Neural progenitor cell (in vitro differentiated cells): ENCODE data around the gene PARS2. TPM values are rescaled to one million over a fixed set of nuclear protein-coding genes. Genes with fewer than 3 reads are reported as not detected.

Experiments
- DNase-seq: peaks from one replicate; pipeline ENCODE4 v3.0.0-alpha.2; 2016; ENCODE audit warnings: low spot score
- H2AFZ ChIP-seq: fragments of 200-600 bp; sonication (generic); replicated peaks from 2 replicates; pipeline ENCODE4 v1.6.1; 2016; ENCODE audit warnings: antibody characterized with exemption
- H3F3A ChIP-seq: fragments of 200-600 bp; sonication (generic); 2 replicates; pipeline ENCODE4 v1.6.1; 2016; ENCODE audit warnings: antibody characterized with exemption, low read depth
- H3K27ac ChIP-seq: fragments of 200-600 bp; sonication (generic); 2 replicates; pipeline ENCODE4 v1.5.1; 2016; ENCODE audit warnings: mild to moderate bottlenecking
- H3K27me3 ChIP-seq: fragments of 200-600 bp; sonication (generic); 2 replicates; pipeline ENCODE4 v1.6.1; 2016; ENCODE audit warnings: mild to moderate bottlenecking, moderate library complexity
- H3K36me3 ChIP-seq: fragments of 200-600 bp; sonication (generic); 2 replicates; pipeline ENCODE4 v1.5.1; 2016
- H3K4me1 ChIP-seq: fragments of 200-600 bp; sonication (generic); 2 replicates; pipeline ENCODE4 v1.6.1; 2016; ENCODE audit warnings: mixed run types
- H3K4me2 ChIP-seq: fragments of 200-600 bp; sonication (generic); 2 replicates; pipeline ENCODE4 v1.6.1; 2016
- H3K4me3 ChIP-seq: fragments of 200-600 bp; sonication (generic); 2 replicates; pipeline ENCODE4 v1.5.1; 2016
- H3K79me2 ChIP-seq: fragments of 200-600 bp; sonication (generic); 2 replicates; pipeline ENCODE4 v1.6.1; 2016; ENCODE audit warnings: low read depth
- H3K9ac ChIP-seq: fragments of 200-600 bp; sonication (generic); 2 replicates; pipeline ENCODE4 v1.6.1; 2016
- H3K9me3 ChIP-seq: fragments of 200-600 bp; sonication (generic); 2 replicates; pipeline ENCODE4 v1.5.1; 2016; ENCODE audit warnings: low read depth
- H4K20me1 ChIP-seq: fragments of 200-600 bp; sonication (generic); 2 replicates; pipeline ENCODE4 v1.6.1; 2016; ENCODE audit warnings: low read depth
- H3K27ac Mint-ChIP-seq: 3 replicates; pipeline ENCODE4 v1.8.0; 2021; ENCODE audit warnings: mixed read lengths
- H3K27me3 Mint-ChIP-seq: 2 replicates; pipeline ENCODE4 v1.8.0; 2022; ENCODE audit warnings: low read depth, mild to moderate bottlenecking, inconsistent platforms, moderate library complexity, mixed read lengths; ENCODE audit not compliant: insufficient read depth
- H3K36me3 Mint-ChIP-seq: 3 replicates; pipeline ENCODE4 v1.8.0; 2021; ENCODE audit warnings: mixed read lengths
- H3K4me1 Mint-ChIP-seq: 3 replicates; pipeline ENCODE4 v1.8.0; 2021; ENCODE audit warnings: mixed read lengths
- H3K4me3 Mint-ChIP-seq: 3 replicates; pipeline ENCODE4 v1.8.0; 2021; ENCODE audit warnings: mild to moderate bottlenecking, moderate library complexity, mixed read lengths
- H3K9me3 Mint-ChIP-seq: 3 replicates; pipeline ENCODE4 v1.8.0; 2020; ENCODE audit warnings: mixed read lengths
- EZH2 ChIP-seq: fragments of 200-600 bp; sonication (generic); IDR thresholded peaks from 2 replicates; pipeline ENCODE4 v1.6.1; 2017; ENCODE audit warnings: antibody characterized with exemption, mild to moderate bottlenecking, moderate library complexity
- EZH2phosphoT487 ChIP-seq: fragments of 200-600 bp; sonication (generic); IDR thresholded peaks from 2 replicates; pipeline ENCODE4 v1.6.1; 2017; ENCODE audit warnings: antibody characterized with exemption
- total RNA-seq: library from RNA; depleted of rRNA; stranded (reverse); fragments of >200 nt; gene quantifications from 2 replicates; pipeline ENCODE4 v1.2.3, GENCODE V29; 2015; ENCODE audit warnings: low replicate concordance
- TF ChIP-seq, protein P1 (sequence below): fragments of 200-600 bp; sonication (generic); IDR thresholded peaks from 2 replicates; pipeline ENCODE4 v1.5.1; 2017; ENCODE audit warnings: antibody characterized with exemption, mild to moderate bottlenecking

PARS2 gene
- total RNA-seq, 1 donor from 2014 or later, result 5.4 TPM

DNA sequence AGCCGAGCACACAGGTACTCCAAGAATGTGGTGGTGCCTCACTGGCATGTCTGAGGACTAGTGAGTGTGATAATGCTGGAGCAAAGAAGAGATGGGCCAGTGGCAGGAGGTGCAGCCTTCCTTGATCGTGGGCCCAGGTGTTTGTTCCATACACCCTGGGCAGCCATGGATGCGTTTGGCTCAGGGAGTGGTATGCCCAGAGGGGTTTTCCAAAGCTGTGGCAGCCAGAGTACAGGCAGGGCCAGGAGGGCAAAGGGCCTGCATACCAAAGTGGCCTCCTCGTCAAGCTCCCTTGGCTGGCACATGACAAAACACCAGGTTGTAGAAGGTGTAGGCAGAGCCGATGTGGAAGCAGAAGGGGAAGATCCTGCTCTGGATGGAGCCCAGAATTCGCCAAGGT lies 19.0 kb downstream of the PARS2 start:
- Mint-ChIP-seq H3K4me1 (no peaks in the 10 kb centered on the region), H3K9me3 (peaks cover 4% of the 10 kb centered on the region), H3K36me3 (peaks cover 9% of the 10 kb centered on the region), H3K27me3 (peaks cover 9% of the 10 kb centered on the region), H3K27ac (no peak overlapping the region), H3K4me3 (no peak overlapping the region)
- Histone ChIP-seq H3K79me2 (no peaks in the 10 kb centered on the region), H3K4me2 (no peak overlapping the region), H3K4me3 (no peak overlapping the region), H3K9me3 (no peaks in the 10 kb centered on the region), H3K36me3 (no peaks in the 10 kb centered on the region), H3K4me1 (no peaks in the 10 kb centered on the region), H3F3A (no peaks in the 10 kb centered on the region), H3K27me3 (no peaks in the 10 kb centered on the region), H3K27ac (no peak overlapping the region), H2AFZ (no peak overlapping the region), H4K20me1 (no peaks in the 10 kb centered on the region), H3K9ac (no peak overlapping the region)
- TF ChIP-seq EZH2phosphoT487, result no peak
- TF ChIP-seq EZH2, result no peak
- TF ChIP-seq, protein P1, sequence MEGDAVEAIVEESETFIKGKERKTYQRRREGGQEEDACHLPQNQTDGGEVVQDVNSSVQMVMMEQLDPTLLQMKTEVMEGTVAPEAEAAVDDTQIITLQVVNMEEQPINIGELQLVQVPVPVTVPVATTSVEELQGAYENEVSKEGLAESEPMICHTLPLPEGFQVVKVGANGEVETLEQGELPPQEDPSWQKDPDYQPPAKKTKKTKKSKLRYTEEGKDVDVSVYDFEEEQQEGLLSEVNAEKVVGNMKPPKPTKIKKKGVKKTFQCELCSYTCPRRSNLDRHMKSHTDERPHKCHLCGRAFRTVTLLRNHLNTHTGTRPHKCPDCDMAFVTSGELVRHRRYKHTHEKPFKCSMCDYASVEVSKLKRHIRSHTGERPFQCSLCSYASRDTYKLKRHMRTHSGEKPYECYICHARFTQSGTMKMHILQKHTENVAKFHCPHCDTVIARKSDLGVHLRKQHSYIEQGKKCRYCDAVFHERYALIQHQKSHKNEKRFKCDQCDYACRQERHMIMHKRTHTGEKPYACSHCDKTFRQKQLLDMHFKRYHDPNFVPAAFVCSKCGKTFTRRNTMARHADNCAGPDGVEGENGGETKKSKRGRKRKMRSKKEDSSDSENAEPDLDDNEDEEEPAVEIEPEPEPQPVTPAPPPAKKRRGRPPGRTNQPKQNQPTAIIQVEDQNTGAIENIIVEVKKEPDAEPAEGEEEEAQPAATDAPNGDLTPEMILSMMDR, result no peak
- DNase-seq, result no peak

DNA sequence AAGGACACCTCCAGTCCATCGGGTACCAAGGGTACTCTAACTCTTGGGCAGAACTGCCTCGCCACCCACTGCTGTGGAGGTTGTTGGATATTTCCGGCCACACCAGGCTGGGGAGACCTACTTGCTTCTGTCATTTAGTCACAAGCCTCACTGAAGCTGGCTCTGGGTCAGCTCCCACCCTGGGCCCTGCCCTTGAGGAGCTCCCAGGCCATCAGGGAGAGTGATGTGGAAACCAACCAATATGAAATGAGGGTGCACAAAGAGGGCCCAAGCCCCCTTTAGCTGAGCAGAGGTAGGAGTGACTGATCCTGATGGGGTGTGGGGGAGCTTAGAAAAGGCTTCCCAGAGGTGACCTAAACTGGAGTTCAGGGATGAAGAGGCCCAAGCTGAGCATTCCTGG lies 19.6 kb downstream of the PARS2 start:
- no peaks in the 10 kb centered on the region for H3F3A ChIP-seq

DNA sequence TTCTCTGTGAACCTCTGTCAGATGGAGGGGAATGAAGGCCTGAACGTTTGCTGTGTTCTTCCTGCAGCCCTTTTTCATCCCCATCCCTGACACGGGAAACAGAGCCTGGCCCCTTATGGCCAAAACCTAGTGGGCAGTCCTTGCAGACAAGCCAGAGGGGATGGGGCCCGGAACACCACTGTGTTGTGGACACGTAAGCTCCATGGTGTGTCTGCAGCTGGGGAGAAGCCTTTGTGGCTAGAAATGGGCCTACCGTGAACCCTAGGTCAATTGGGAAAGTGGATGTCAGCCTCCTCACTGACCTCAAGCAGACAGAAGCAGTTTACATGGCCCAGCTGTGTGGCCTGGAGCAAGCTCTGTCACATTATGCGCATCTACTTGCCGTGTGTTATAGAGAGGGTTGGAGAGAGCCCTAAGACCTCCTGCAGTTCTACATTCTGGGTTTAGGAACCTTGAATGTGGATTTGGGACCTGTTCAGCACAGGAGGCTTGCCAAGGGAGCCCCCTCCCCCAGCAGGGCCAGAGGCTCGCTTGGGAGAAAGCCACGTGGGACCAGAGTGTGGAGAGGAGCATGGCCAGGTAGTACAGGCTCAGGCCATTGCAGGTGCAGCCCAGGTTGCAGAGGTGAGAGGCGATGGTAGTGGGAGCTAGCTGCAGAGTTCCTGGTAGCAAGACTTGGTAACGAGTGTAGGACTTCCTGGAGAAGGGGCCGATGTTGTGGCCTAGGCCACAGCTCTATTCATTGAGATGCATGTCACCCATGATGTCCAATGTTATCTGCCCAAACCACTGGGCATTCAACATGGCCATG lies 20.7 kb downstream of the PARS2 start:
- no peak overlapping the region for H3K4me2 ChIP-seq
- no peaks in the 10 kb centered on the region for H3K36me3 ChIP-seq
- H3F3A ChIP-seq, result no peaks in the 10 kb centered on the region

More for the DNA sequence above, 19.6 kb downstream of the PARS2 start:
- no peak overlapping the region for H3K4me3 Mint-ChIP-seq
- Histone ChIP-seq H3K4me1 (no peaks in the 10 kb centered on the region), H3K79me2 (no peaks in the 10 kb centered on the region), H3K4me2 (no peak overlapping the region), H3K9ac (no peak overlapping the region), H3K27me3 (no peaks in the 10 kb centered on the region), H3K27ac (no peak overlapping the region), H2AFZ (no peak overlapping the region), H3K9me3 (no peaks in the 10 kb centered on the region), H3K4me3 (no peak overlapping the region), H3K36me3 (no peaks in the 10 kb centered on the region), H4K20me1 (no peaks in the 10 kb centered on the region)
- H3K9me3 Mint-ChIP-seq, result peaks cover 4% of the 10 kb centered on the region
- no peaks in the 10 kb centered on the region for H3K4me1 Mint-ChIP-seq
- TF ChIP-seq EZH2 (no peak), EZH2phosphoT487 (no peak)
- TF ChIP-seq, protein P1, result no peak
- H3K27me3 Mint-ChIP-seq, result peaks cover 9% of the 10 kb centered on the region
- H3K36me3 Mint-ChIP-seq, result peaks cover 12% of the 10 kb centered on the region
- no peak overlapping the region for H3K27ac Mint-ChIP-seq
- no peak for DNase-seq

More for the DNA sequence above, 20.7 kb downstream of the PARS2 start:
- no peaks in the 10 kb centered on the region for H3K4me1 ChIP-seq
- H3K27me3 ChIP-seq, result no peaks in the 10 kb centered on the region
- Mint-ChIP-seq H3K9me3 (peaks cover 4% of the 10 kb centered on the region), H3K4me3 (no peak overlapping the region), H3K36me3 (peaks cover 14% of the 10 kb centered on the region), H3K27me3 (peaks cover 7% of the 10 kb centered on the region), H3K27ac (no peak overlapping the region), H3K4me1 (no peaks in the 10 kb centered on the region)
- no peaks in the 10 kb centered on the region for H3K79me2 ChIP-seq
- H3K9me3 ChIP-seq, result no peaks in the 10 kb centered on the region
- H3K9ac ChIP-seq, result no peak overlapping the region
- H3K27ac ChIP-seq, result no peak overlapping the region
- no peak overlapping the region for H2AFZ ChIP-seq
- DNase-seq, result no peak
- no peak for TF ChIP-seq EZH2
- TF ChIP-seq EZH2phosphoT487, result no peak
- TF ChIP-seq, protein P1, result no peak
- no peaks in the 10 kb centered on the region for H4K20me1 ChIP-seq
- H3K4me3 ChIP-seq, result no peak overlapping the region
